A204.1 (cell line): ENCODE measurements around the gene TTLL11.
"Not testable (repeated sequence)": the region's sequence is repeated elsewhere in the genome, so short reads cannot be mapped to it uniquely, and the experiment has no call there.

Experiments
- FAIRE-seq: peaks from 2 replicates; lab custom pipeline; 2012; peaks lifted over from hg19 to GRCh38; lab: Jason Lieb, UNC

TTLL11 gene

GRCh38 chr9:121902461-121903135 lies 190.5 kb downstream of the TTLL11 start:
- no peak for FAIRE-seq

GRCh38 chr9:121901616-121902015 lies 191.5 kb downstream of the TTLL11 start:
- FAIRE-seq: no peak

GRCh38 chr9:121900163-121900562 lies 192.9 kb downstream of the TTLL11 start:
- FAIRE-seq: no peak

GRCh38 chr9:121898856-121899255 lies 194.3 kb downstream of the TTLL11 start:
- no peak for FAIRE-seq

GRCh38 chr9:121897140-121897539 lies 196.0 kb downstream of the TTLL11 start:
- no peak for FAIRE-seq

GRCh38 chr9:121896545-121896943 lies 196.6 kb downstream of the TTLL11 start:
- no peak for FAIRE-seq

GRCh38 chr9:121895818-121896544 lies 197.1 kb downstream of the TTLL11 start:
- FAIRE-seq: no peak

- no peak for FAIRE-seq
Measured at GRCh38 chr9:121895358-121895757, 197.8 kb downstream of the TTLL11 start.

GRCh38 chr9:121894380-121894779 lies 198.7 kb downstream of the TTLL11 start:
- FAIRE-seq: not testable (repeated sequence)

- FAIRE-seq: no peak
Measured at GRCh38 chr9:121893786-121894185, 199.3 kb downstream of the TTLL11 start.

- no peak for FAIRE-seq
Measured at GRCh38 chr9:121892706-121893105, 200.4 kb downstream of the TTLL11 start.

GRCh38 chr9:121890746-121891145 lies 202.4 kb downstream of the TTLL11 start:
- no peak for FAIRE-seq

GRCh38 chr9:121889990-121890563 lies 203.0 kb downstream of the TTLL11 start:
- FAIRE-seq: no peak

GRCh38 chr9:121888438-121888775 lies 204.7 kb downstream of the TTLL11 start:
- no peak for FAIRE-seq

- no peak for FAIRE-seq
Measured at GRCh38 chr9:121887553-121888437, 205.3 kb downstream of the TTLL11 start.

GRCh38 chr9:121886759-121887485 lies 206.2 kb downstream of the TTLL11 start:
- no peak for FAIRE-seq

- no peak for FAIRE-seq
Measured at GRCh38 chr9:121885345-121885901, 207.7 kb downstream of the TTLL11 start.

GRCh38 chr9:121884057-121884541 lies 209.0 kb downstream of the TTLL11 start:
- FAIRE-seq: no peak

- FAIRE-seq: no peak
Measured at GRCh38 chr9:121883281-121884056, 209.6 kb downstream of the TTLL11 start.

GRCh38 chr9:121881920-121882500 lies 211.1 kb downstream of the TTLL11 start:
- no peak for FAIRE-seq
